ENCODE measurements around the gene CXCL3. TPM values are rescaled to one million over a fixed set of nuclear protein-coding genes. Genes with fewer than 3 reads are reported as not detected.

CXCL3 gene
- total RNA-seq, 2 donors from 2014 or later: 1.6 TPM; not detected in 1

GRCh38 chr4:74004668-74005067, 33.8 kb downstream of the CXCL3 start:
- no peak overlapping the region for H3K4me3 ChIP-seq
- H3K9me3 ChIP-seq: no peaks in the 10 kb centered on the region
- ATAC-seq (no peak), DNase-seq (no peak)
- H3K27ac ChIP-seq: peak overlapping the region in 2 of 4 donors; percentile 37 to 57
- H3K36me3 ChIP-seq (replicated peaks in 1 of 2; ENCODE audit: insufficient read depth in 1 of 2, low read depth in 2 of 2): no peaks in the 10 kb centered on the region
- intact Hi-C loops (cut with DNase I): no loop called here
- 47 to 48% methylated on average over 4 of the region's 4 CpGs for WGBS, 2 donors
- H3K27me3 ChIP-seq: no peaks in the 10 kb centered on the region
- TF ChIP-seq POLR2A (IDR thresholded peaks at IDR 0.05) (no peak), CTCF (IDR thresholded peaks at IDR 0.05) (no peak)
- H3K4me1 ChIP-seq: no peaks in the 10 kb centered on the region

- 67 to 73% methylated on average over 6 of the region's 6 CpGs for WGBS, 2 donors
- no peak overlapping the region for H3K4me3 ChIP-seq
- H3K9me3 ChIP-seq: no peaks in the 10 kb centered on the region
- H3K4me1 ChIP-seq: peaks cover 9% of the 10 kb centered on the region
- no peak overlapping the region for H3K27ac ChIP-seq
- H3K36me3 ChIP-seq (replicated peaks in 1 of 2; ENCODE audit: insufficient read depth in 1 of 2, low read depth in 2 of 2): no peaks in the 10 kb centered on the region
- ATAC-seq (no peak), DNase-seq (no peak)
- no peak for TF ChIP-seq CTCF (IDR thresholded peaks at IDR 0.05)
- TF ChIP-seq POLR2A (IDR thresholded peaks at IDR 0.05): no peak
- intact Hi-C loops (cut with DNase I): no loop called here
- no peaks in the 10 kb centered on the region for H3K27me3 ChIP-seq
Observed at GRCh38 chr4:74000301-74000700, 38.2 kb downstream of the CXCL3 start.

GRCh38 chr4:73998040-73999011, 40.2 kb downstream of the CXCL3 start, which contains the start of gene CXCL5:
Gene CXCL5, minus strand, starts transcription at chr4:73998677. Its CDS starts 96 bp downstream, at chr4:73998581.
- TF ChIP-seq POLR2A (IDR thresholded peaks at IDR 0.05): no peak
- no peak for TF ChIP-seq CTCF (IDR thresholded peaks at IDR 0.05)
- ATAC-seq (peak; percentile 64), DNase-seq (peak; percentile 20 to 37 (median 30))
- intact Hi-C loops (cut with DNase I): no loop called here
- Histone ChIP-seq H3K4me3 (no peak within 1 kb of the TSS), H3K27ac (no peak within 1 kb of the TSS), H3K4me1 (peaks cover 9% of the 10 kb centered on the region), H3K36me3 (replicated peaks in 1 of 2; ENCODE audit: insufficient read depth in 1 of 2, low read depth in 2 of 2) (no peaks in the 10 kb centered on the region), H3K9me3 (no peaks in the 10 kb centered on the region), H3K27me3 (no peaks in the 10 kb centered on the region)
- 14 to 15% methylated on average over 40 to 46 of the region's 46 CpGs for WGBS, 2 donors

GRCh38 chr4:73992050-73992449, 46.4 kb downstream of the CXCL3 start:
- WGBS, 2 donors: 0% methylated on average over 1 of the region's 1 CpG
- no peaks in the 10 kb centered on the region for H3K27me3 ChIP-seq

More at GRCh38 chr4:73992050-73992449, 46.4 kb downstream of the CXCL3 start:
- no peak for ATAC-seq
- intact Hi-C loops (cut with DNase I): no loop called here
- H3K36me3 ChIP-seq (replicated peaks in 1 of 2; ENCODE audit: insufficient read depth in 1 of 2, low read depth in 2 of 2): no peaks in the 10 kb centered on the region
- no peak for TF ChIP-seq CTCF (IDR thresholded peaks at IDR 0.05)
- TF ChIP-seq POLR2A (IDR thresholded peaks at IDR 0.05): no peak
- no peak for DNase-seq
- no peak overlapping the region for H3K4me3 ChIP-seq
- H3K4me1 ChIP-seq: no peaks in the 10 kb centered on the region
- H3K9me3 ChIP-seq: no peaks in the 10 kb centered on the region
- H3K27ac ChIP-seq: no peak overlapping the region
